HCT116 (cell line): ENCODE data around the gene HMGB2.

ENCODE experiments used
- EZH2 ChIP-seq: fragments of 200-600 bp; sonication (generic); IDR thresholded peaks from 2 replicates; pipeline ENCODE4 v1.6.1; 2017; ENCODE audit warnings: antibody characterized with exemption, mixed run types
- POLR2A ChIP-seq: IDR thresholded peaks from 2 replicates; pipeline ENCODE4 v1.7.0; 2011; ENCODE audit warnings: borderline replicate concordance; ENCODE audit not compliant: insufficient read depth, insufficient read length; ENCODE audit errors: extremely low read depth
- TF ChIP-seq, protein P1 (sequence below), 3 experiments: fragments of 200-600 bp in 1 of 3; sonication (generic) in 1 of 3; IDR thresholded peaks in 2 of 3; conservative IDR thresholded peaks in 1 of 3; 2 replicates each; pipeline ENCODE4 v1.5.1; 2012 to 2017; ENCODE audit warnings: low read depth in 2 of 3, low read length in 2 of 3, antibody characterized with exemption in 1 of 3, borderline replicate concordance in 1 of 3, control low read depth in 1 of 3, mild to moderate bottlenecking in 1 of 3, mixed read lengths in 1 of 3, mixed run types in 1 of 3, moderate library complexity in 1 of 3; ENCODE audit not compliant: insufficient read depth in 1 of 3
- TF ChIP-seq, protein P2 (sequence below): IDR thresholded peaks from 2 replicates; pipeline ENCODE4 v1.6.1; 2012

DNA sequence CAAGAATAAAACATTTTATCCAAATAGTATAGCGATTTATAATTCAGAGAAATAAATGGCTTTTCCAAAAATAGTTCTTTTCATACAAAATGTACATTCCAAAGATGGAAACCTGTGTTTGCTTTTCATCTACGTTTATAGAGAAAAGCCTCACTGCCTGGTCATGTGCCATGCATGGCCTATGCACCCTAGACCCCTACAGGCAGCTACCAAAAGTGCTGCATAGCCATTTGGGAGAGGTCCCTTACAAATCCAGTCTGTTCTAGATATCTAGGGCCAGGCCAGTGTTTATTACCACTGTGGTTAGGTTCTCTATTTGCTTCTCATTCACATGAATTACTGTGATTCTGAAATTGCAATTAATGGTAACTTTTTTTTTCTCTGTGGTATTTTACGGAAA, 17.2 kb downstream of the HMGB2 start:
- TF ChIP-seq, protein P1, sequence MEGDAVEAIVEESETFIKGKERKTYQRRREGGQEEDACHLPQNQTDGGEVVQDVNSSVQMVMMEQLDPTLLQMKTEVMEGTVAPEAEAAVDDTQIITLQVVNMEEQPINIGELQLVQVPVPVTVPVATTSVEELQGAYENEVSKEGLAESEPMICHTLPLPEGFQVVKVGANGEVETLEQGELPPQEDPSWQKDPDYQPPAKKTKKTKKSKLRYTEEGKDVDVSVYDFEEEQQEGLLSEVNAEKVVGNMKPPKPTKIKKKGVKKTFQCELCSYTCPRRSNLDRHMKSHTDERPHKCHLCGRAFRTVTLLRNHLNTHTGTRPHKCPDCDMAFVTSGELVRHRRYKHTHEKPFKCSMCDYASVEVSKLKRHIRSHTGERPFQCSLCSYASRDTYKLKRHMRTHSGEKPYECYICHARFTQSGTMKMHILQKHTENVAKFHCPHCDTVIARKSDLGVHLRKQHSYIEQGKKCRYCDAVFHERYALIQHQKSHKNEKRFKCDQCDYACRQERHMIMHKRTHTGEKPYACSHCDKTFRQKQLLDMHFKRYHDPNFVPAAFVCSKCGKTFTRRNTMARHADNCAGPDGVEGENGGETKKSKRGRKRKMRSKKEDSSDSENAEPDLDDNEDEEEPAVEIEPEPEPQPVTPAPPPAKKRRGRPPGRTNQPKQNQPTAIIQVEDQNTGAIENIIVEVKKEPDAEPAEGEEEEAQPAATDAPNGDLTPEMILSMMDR (IDR thresholded peaks at IDR 0.05 in 2 of 3, conservative IDR thresholded peaks at IDR 0.05 in 1 of 3; ENCODE audit: borderline replicate concordance in 1 of 3, insufficient read depth in 1 of 3, low read depth in 2 of 3, low read length in 2 of 3) = peak in 2 of 3 experiments; percentile 50 to 55; a peak in 3 of 6 replicates
- TF ChIP-seq EZH2 = no peak
- TF ChIP-seq, protein P2, sequence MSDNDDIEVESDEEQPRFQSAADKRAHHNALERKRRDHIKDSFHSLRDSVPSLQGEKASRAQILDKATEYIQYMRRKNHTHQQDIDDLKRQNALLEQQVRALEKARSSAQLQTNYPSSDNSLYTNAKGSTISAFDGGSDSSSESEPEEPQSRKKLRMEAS = no peak
- no peak for TF ChIP-seq POLR2A
